MM.1S (cell line): ENCODE measurements around the gene CYRIA.

Experiments
- DNase-seq: peaks from one replicate; pipeline ENCODE4 v3.0.0-alpha.2; 2015
- H2AFZ ChIP-seq: fragments of 300-600 bp; sonication (generic); 2 replicates; pipeline ENCODE4 v1.6.0; 2016; ENCODE audit warnings: antibody characterized with exemption, low read length
- H3F3A ChIP-seq: fragments of 300-600 bp; sonication (generic); 2 replicates; pipeline ENCODE4 v1.6.1; 2016; ENCODE audit warnings: mild to moderate bottlenecking, antibody characterized with exemption, low read length, moderate library complexity, mixed read lengths; ENCODE audit not compliant: insufficient read depth
- H3K27ac ChIP-seq: fragments of 300-600 bp; sonication (generic); 2 replicates; pipeline ENCODE4 v1.5.1; 2016; ENCODE audit warnings: mild to moderate bottlenecking, low read length
- H3K27me3 ChIP-seq: fragments of 300-600 bp; sonication (generic); replicated peaks from 2 replicates; pipeline ENCODE4 v1.6.0; 2016; ENCODE audit warnings: low read length; ENCODE audit not compliant: insufficient read depth
- H3K36me3 ChIP-seq: fragments of 300-600 bp; sonication (generic); replicated peaks from 2 replicates; pipeline ENCODE4 v1.6.1; 2016; ENCODE audit warnings: mild to moderate bottlenecking, low read length, mixed read lengths; ENCODE audit not compliant: insufficient read depth
- H3K4me1 ChIP-seq: fragments of 300-600 bp; sonication (generic); 2 replicates; pipeline ENCODE4 v1.6.1; 2016; ENCODE audit warnings: low read length, mixed read lengths
- H3K4me2 ChIP-seq: fragments of 300-600 bp; sonication (generic); 2 replicates; pipeline ENCODE4 v1.6.0; 2016; ENCODE audit warnings: low read depth, low read length
- H3K4me3 ChIP-seq: fragments of 300-600 bp; sonication (generic); 2 replicates; pipeline ENCODE4 v1.5.1; 2016; ENCODE audit warnings: low read length, mixed read lengths
- H3K79me2 ChIP-seq: fragments of 300-600 bp; sonication (generic); 2 replicates; pipeline ENCODE4 v1.6.1; 2016; ENCODE audit warnings: mixed run types, low read length, mixed read lengths
- H3K9ac ChIP-seq: fragments of 300-600 bp; sonication (generic); 2 replicates; pipeline ENCODE4 v1.6.1; 2016; ENCODE audit warnings: low read length, mixed read lengths
- H3K9me2 ChIP-seq: fragments of 300-600 bp; sonication (generic); replicated peaks from 2 replicates; pipeline ENCODE4 v1.6.1; 2016; ENCODE audit warnings: mild to moderate bottlenecking, low read length, mixed read lengths; ENCODE audit not compliant: insufficient read depth
- H3K9me3 ChIP-seq: fragments of 300-600 bp; sonication (generic); replicated peaks from 2 replicates; pipeline ENCODE4 v1.6.1; 2016; ENCODE audit warnings: mild to moderate bottlenecking, low read length, mixed read lengths; ENCODE audit not compliant: insufficient read depth
- H4K20me1 ChIP-seq: fragments of 300-600 bp; sonication (generic); 2 replicates; pipeline ENCODE4 v1.6.1; 2016; ENCODE audit warnings: mild to moderate bottlenecking, low read length, moderate library complexity, mixed read lengths; ENCODE audit not compliant: insufficient read depth
- CTCF ChIP-seq: fragments of 300-600 bp; sonication (generic); IDR thresholded peaks from 2 replicates; pipeline ENCODE4 v1.5.1; 2016; ENCODE audit warnings: antibody characterized with exemption, low read length, mixed read lengths
- EZH2 ChIP-seq: fragments of 300-600 bp; sonication (generic); optimal IDR thresholded peaks from 2 replicates; pipeline ENCODE3; 2017; ENCODE audit warnings: low read depth, mild to moderate bottlenecking, antibody characterized with exemption, low read length, mixed read lengths
- EZH2phosphoT487 ChIP-seq: fragments of 300-600 bp; sonication (generic); IDR thresholded peaks from 2 replicates; pipeline ENCODE4 v1.6.1; 2018; ENCODE audit warnings: antibody characterized with exemption, low read length

The CYRIA gene

GRCh38 chr2:16633621-16634430 is 31.8 kb downstream of the CYRIA start:
- Histone ChIP-seq H3K79me2 (no peaks in the 10 kb centered on the region), H2AFZ (no peak overlapping the region), H4K20me1 (no peaks in the 10 kb centered on the region), H3K4me3 (no peak overlapping the region), H3K36me3 (no peaks in the 10 kb centered on the region), H3K27ac (no peak overlapping the region), H3K9me3 (no peaks in the 10 kb centered on the region), H3F3A (no peaks in the 10 kb centered on the region), H3K4me2 (no peak overlapping the region), H3K4me1 (no peaks in the 10 kb centered on the region), H3K27me3 (no peaks in the 10 kb centered on the region), H3K9me2 (no peaks in the 10 kb centered on the region), H3K9ac (no peak overlapping the region)
- TF ChIP-seq EZH2 (no peak), EZH2phosphoT487 (no peak)
- no peak for DNase-seq

- H3K9me3 ChIP-seq: no peaks in the 10 kb centered on the region
- H3F3A ChIP-seq: no peaks in the 10 kb centered on the region
- H3K27ac ChIP-seq: no peak overlapping the region
- no peaks in the 10 kb centered on the region for H3K27me3 ChIP-seq
- no peaks in the 10 kb centered on the region for H3K36me3 ChIP-seq
- no peak overlapping the region for H2AFZ ChIP-seq
- H3K4me1 ChIP-seq: no peaks in the 10 kb centered on the region
- H3K9me2 ChIP-seq: no peaks in the 10 kb centered on the region
- no peaks in the 10 kb centered on the region for H4K20me1 ChIP-seq
- no peak overlapping the region for H3K4me2 ChIP-seq
- TF ChIP-seq EZH2 (no peak), CTCF (no peak), EZH2phosphoT487 (no peak)
- no peak overlapping the region for H3K4me3 ChIP-seq
- H3K79me2 ChIP-seq: no peaks in the 10 kb centered on the region
- DNase-seq: no peak
- no peak overlapping the region for H3K9ac ChIP-seq
Measured at GRCh38 chr2:16632598-16632997, 33.0 kb downstream of the CYRIA start.

GRCh38 chr2:16630463-16630862 is 35.2 kb downstream of the CYRIA start:
- no peak overlapping the region for H3K9ac ChIP-seq
- H3K4me2 ChIP-seq: no peak overlapping the region

More at GRCh38 chr2:16630463-16630862, 35.2 kb downstream of the CYRIA start:
- Histone ChIP-seq H3K9me3 (no peaks in the 10 kb centered on the region), H3K4me3 (no peak overlapping the region), H3K79me2 (no peaks in the 10 kb centered on the region), H3K27me3 (no peaks in the 10 kb centered on the region), H3K27ac (no peak overlapping the region), H3K4me1 (0 out of 2 replicates have a peak, but pooled peaks cover 1% of the 10 kb centered on the region), H3F3A (no peaks in the 10 kb centered on the region), H2AFZ (no peak overlapping the region), H3K9me2 (no peaks in the 10 kb centered on the region), H3K36me3 (no peaks in the 10 kb centered on the region), H4K20me1 (no peaks in the 10 kb centered on the region)
- TF ChIP-seq EZH2phosphoT487 (no peak), CTCF (no peak), EZH2 (no peak)
- DNase-seq: no peak
